HepG2 (cell line): Measurements from ENCODE around the gene BEAN1. TPM values are rescaled to one million over a fixed set of nuclear protein-coding genes. Genes with fewer than 3 reads are reported as not detected.

Experiments used
- ELK4 ChIP-seq: sonication (generic); formaldehyde crosslinking; IDR thresholded peaks from 2 replicates; pipeline ENCODE4 v1.9.0; 2021; ENCODE audit warnings: missing genetic modification reagents, borderline replicate concordance
- FOXK1 ChIP-seq: sonication (generic); formaldehyde crosslinking; IDR thresholded peaks from 2 replicates; pipeline ENCODE4 v1.4.0; 2020; ENCODE audit warnings: low read depth, missing genetic modification reagents, borderline replicate concordance
- FOXK2 ChIP-seq: fragments of 450-650 bp; IDR thresholded peaks from 2 replicates; pipeline ENCODE4 v1.6.1; 2016
- FOXP1 ChIP-seq, 2 experiments: fragments of 450-650 bp in 1 of 2; IDR thresholded peaks; 2 replicates each; pipeline ENCODE4 v1.6.1; 2017 to 2018; ENCODE audit warnings: antibody characterized with exemption in 1 of 2
- GLI4 ChIP-seq: sonication (generic); formaldehyde crosslinking; IDR thresholded peaks from 2 replicates; pipeline ENCODE4 v1.5.1; 2020; ENCODE audit warnings: missing genetic modification reagents, mild to moderate bottlenecking, moderate library complexity, borderline replicate concordance
- HOXA5 ChIP-seq: sonication (generic); formaldehyde crosslinking; IDR thresholded peaks from 2 replicates; pipeline ENCODE4 v1.4.0; 2020; ENCODE audit warnings: missing genetic modification reagents
- KLF13 ChIP-seq: sonication (generic); formaldehyde crosslinking; IDR thresholded peaks from 2 replicates; pipeline ENCODE4 v1.4.0; 2020; ENCODE audit warnings: mild to moderate bottlenecking, missing genetic modification reagents
- KMT2B ChIP-seq: IDR thresholded peaks from 2 replicates; pipeline ENCODE4 v1.6.1; 2016; ENCODE audit warnings: missing genetic modification reagents, missing compliant biosample characterization
- MED1 ChIP-seq: sonication (generic); formaldehyde crosslinking; IDR thresholded peaks from 2 replicates; pipeline ENCODE4 v1.4.0; 2020; ENCODE audit warnings: missing genetic modification reagents
- MEIS1 ChIP-seq: sonication (generic); formaldehyde crosslinking; IDR thresholded peaks from 2 replicates; pipeline ENCODE4 v1.9.0; 2021; ENCODE audit warnings: mild to moderate bottlenecking, missing genetic modification reagents, moderate library complexity, borderline replicate concordance
- MIER2 ChIP-seq: IDR thresholded peaks from 2 replicates; pipeline ENCODE4 v1.6.1; 2016; ENCODE audit warnings: missing biosample characterization, missing genetic modification reagents
- POLR2G ChIP-seq: fragments of 200-400 bp; formaldehyde crosslinking; IDR thresholded peaks from 2 replicates; pipeline ENCODE4 v1.6.1; 2018; ENCODE audit warnings: mild to moderate bottlenecking, low read depth, low read length, moderate library complexity
- TRAFD1 ChIP-seq: sonication (generic); formaldehyde crosslinking; IDR thresholded peaks from 2 replicates; pipeline ENCODE4 v1.5.1; 2020; ENCODE audit warnings: missing genetic modification reagents, mild to moderate bottlenecking, borderline replicate concordance
- ZFX ChIP-seq: sonication (generic); formaldehyde crosslinking; IDR thresholded peaks from 2 replicates; pipeline ENCODE4 v1.4.0; 2020; ENCODE audit warnings: mild to moderate bottlenecking, low read depth, missing genetic modification reagents, moderate library complexity
- ZNF263 ChIP-seq: sonication (generic); formaldehyde crosslinking; IDR thresholded peaks from 2 replicates; pipeline ENCODE4 v1.4.0; 2020; ENCODE audit warnings: missing genetic modification reagents
- ZNF605 ChIP-seq: sonication (generic); formaldehyde crosslinking; IDR thresholded peaks from 2 replicates; pipeline ENCODE4 v1.8.0; 2022; ENCODE audit warnings: mild to moderate bottlenecking, missing genetic modification reagents
- ZNF674 ChIP-seq: sonication (generic); formaldehyde crosslinking; IDR thresholded peaks from 2 replicates; pipeline ENCODE4 v1.5.0; 2020; ENCODE audit warnings: low read depth, mild to moderate bottlenecking, missing genetic modification reagents
- ZNF878 ChIP-seq: sonication (generic); formaldehyde crosslinking; IDR thresholded peaks from 2 replicates; pipeline ENCODE4 v1.8.1; 2023; ENCODE audit warnings: mild to moderate bottlenecking, missing genetic modification reagents, moderate library complexity
- ZSCAN22 ChIP-seq: sonication (generic); formaldehyde crosslinking; IDR thresholded peaks from 2 replicates; pipeline ENCODE4 v1.4.0; 2020; ENCODE audit warnings: mild to moderate bottlenecking, missing genetic modification reagents
- polyA plus RNA-seq, 8 experiments: library from polyadenylated mRNA; depleted of rRNA in 3 of 8; stranded (reverse) in 7 of 8; unstranded in 1 of 8; fragments of >200 nt; fragmentation: Illumina TruSeq in 4 of 8; extraction: Trizol in 4 of 8; gene quantifications; 2 replicates each; pipeline versions ENCODE4 v1.2.1 to v1.2.3, GENCODE V29; 2011 to 2016; ENCODE audit warnings: low read depth in 4 of 8, missing spikeins in 1 of 8, mixed read lengths in 1 of 8; ENCODE audit not compliant: insufficient read depth in 1 of 8
- total RNA-seq, 5 experiments: library from RNA; depleted of rRNA; stranded (reverse); fragments of >200 nt; fragmentation: Illumina TruSeq; extraction: Trizol; gene quantifications; 2 replicates each; pipeline ENCODE4 v1.2.3, GENCODE V29; 2016; ENCODE audit warnings: low read depth in 1 of 5
- TF ChIP-seq, protein P1 (sequence below): IDR thresholded peaks from 2 replicates; pipeline ENCODE4 v1.6.1; 2018; ENCODE audit warnings: missing genetic modification reagents
- TF ChIP-seq, protein P2 (sequence below): sonication (generic); formaldehyde crosslinking; IDR thresholded peaks from 2 replicates; pipeline ENCODE4 v1.4.0; 2020; ENCODE audit warnings: mild to moderate bottlenecking, missing genetic modification reagents

The BEAN1 gene
- total and polyA plus RNA-seq, 2 of the 13 experiments (the other 11 are each of a cell fraction or from before 2014, with no cell fraction given): 0.53 to 1.4 TPM

DNA sequence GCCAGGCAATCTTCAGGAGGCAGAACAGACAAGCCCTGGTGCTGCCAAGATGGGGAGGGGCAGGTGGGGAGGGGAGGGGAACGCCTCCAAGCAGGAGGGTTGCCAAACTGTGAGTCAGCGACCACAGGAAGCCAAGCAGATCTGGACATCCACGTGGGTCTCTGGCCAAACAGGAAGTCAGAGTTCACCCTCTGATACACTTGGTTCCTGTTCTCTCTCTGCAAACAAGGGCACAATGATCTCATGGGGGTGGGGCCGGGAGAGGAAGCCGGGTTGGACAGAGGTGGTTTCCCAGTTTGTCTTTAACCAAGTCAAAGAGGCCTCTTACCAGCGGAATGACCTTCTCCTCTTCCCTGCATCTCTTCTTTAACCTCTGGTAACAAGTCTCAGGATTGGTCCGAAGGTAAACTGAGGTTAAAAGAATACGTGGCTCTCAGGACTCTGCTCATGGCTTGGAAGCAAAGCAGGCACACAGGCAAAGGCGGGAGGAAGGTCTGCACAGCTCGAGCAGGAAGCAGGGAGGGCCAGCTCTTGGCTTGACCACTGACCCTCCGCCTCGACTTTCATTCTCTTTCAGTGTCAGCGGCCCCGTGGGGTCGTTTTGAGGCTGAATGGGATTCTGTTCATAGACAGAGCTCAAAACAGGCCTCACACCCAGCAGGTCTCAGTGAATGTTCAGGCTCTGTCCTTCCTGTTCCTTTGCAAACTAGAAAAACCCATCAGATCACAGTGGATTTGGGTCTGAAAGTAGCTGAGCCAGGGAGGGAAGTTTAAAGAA, 89.9 kb downstream of the BEAN1 start (continued):
- TF ChIP-seq, protein P1, sequence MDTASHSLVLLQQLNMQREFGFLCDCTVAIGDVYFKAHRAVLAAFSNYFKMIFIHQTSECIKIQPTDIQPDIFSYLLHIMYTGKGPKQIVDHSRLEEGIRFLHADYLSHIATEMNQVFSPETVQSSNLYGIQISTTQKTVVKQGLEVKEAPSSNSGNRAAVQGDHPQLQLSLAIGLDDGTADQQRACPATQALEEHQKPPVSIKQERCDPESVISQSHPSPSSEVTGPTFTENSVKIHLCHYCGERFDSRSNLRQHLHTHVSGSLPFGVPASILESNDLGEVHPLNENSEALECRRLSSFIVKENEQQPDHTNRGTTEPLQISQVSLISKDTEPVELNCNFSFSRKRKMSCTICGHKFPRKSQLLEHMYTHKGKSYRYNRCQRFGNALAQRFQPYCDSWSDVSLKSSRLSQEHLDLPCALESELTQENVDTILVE (CRISPR knock-in tag): peak; percentile 74; the same call in 1 of the 2 replicates
- TF ChIP-seq MIER2 (CRISPR knock-in tag): peak; percentile 79
- TF ChIP-seq ELK4 (CRISPR knock-in tag): no peak
- TF ChIP-seq ZSCAN22 (CRISPR knock-in tag): no peak
- TF ChIP-seq POLR2G: peak; percentile 95
- peak; percentile 60; the same call in 1 of the 2 replicates for TF ChIP-seq ZNF605 (CRISPR knock-in tag)
- peak; percentile 42; the same call in 1 of the 2 replicates for TF ChIP-seq TRAFD1 (CRISPR knock-in tag)
- no peak for TF ChIP-seq FOXP1 (IDR thresholded peaks at IDR 0.05)
- TF ChIP-seq FOXP1 (CRISPR knock-in tag; IDR thresholded peaks at IDR 0.05): peak; percentile 86
- peak; percentile 88 for TF ChIP-seq FOXK2
- TF ChIP-seq MED1: peak; percentile 99
- no peak; the same call in 1 of the 2 replicates for TF ChIP-seq GLI4
- no peak for TF ChIP-seq KLF13 (CRISPR knock-in tag)
- peak; percentile 80 for TF ChIP-seq ZFX (CRISPR knock-in tag)
- no peak for TF ChIP-seq ZNF674 (CRISPR knock-in tag)
- peak; percentile 95 for TF ChIP-seq HOXA5 (CRISPR knock-in tag)
- no peak; the same call in 1 of the 2 replicates for TF ChIP-seq ZNF878 (CRISPR knock-in tag)
- TF ChIP-seq, protein P2, sequence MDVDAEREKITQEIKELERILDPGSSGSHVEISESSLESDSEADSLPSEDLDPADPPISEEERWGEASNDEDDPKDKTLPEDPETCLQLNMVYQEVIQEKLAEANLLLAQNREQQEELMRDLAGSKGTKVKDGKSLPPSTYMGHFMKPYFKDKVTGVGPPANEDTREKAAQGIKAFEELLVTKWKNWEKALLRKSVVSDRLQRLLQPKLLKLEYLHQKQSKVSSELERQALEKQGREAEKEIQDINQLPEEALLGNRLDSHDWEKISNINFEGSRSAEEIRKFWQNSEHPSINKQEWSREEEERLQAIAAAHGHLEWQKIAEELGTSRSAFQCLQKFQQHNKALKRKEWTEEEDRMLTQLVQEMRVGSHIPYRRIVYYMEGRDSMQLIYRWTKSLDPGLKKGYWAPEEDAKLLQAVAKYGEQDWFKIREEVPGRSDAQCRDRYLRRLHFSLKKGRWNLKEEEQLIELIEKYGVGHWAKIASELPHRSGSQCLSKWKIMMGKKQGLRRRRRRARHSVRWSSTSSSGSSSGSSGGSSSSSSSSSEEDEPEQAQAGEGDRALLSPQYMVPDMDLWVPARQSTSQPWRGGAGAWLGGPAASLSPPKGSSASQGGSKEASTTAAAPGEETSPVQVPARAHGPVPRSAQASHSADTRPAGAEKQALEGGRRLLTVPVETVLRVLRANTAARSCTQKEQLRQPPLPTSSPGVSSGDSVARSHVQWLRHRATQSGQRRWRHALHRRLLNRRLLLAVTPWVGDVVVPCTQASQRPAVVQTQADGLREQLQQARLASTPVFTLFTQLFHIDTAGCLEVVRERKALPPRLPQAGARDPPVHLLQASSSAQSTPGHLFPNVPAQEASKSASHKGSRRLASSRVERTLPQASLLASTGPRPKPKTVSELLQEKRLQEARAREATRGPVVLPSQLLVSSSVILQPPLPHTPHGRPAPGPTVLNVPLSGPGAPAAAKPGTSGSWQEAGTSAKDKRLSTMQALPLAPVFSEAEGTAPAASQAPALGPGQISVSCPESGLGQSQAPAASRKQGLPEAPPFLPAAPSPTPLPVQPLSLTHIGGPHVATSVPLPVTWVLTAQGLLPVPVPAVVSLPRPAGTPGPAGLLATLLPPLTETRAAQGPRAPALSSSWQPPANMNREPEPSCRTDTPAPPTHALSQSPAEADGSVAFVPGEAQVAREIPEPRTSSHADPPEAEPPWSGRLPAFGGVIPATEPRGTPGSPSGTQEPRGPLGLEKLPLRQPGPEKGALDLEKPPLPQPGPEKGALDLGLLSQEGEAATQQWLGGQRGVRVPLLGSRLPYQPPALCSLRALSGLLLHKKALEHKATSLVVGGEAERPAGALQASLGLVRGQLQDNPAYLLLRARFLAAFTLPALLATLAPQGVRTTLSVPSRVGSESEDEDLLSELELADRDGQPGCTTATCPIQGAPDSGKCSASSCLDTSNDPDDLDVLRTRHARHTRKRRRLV: 0 out of 2 replicates have a peak, but pooled peaks have one; percentile 71
- peak; percentile 85; the same call in 1 of the 2 replicates for TF ChIP-seq FOXK1 (CRISPR knock-in tag)
- peak; percentile 17; the same call in 1 of the 2 replicates for TF ChIP-seq ZNF263 (CRISPR knock-in tag)
- peak; percentile 69; the same call in 1 of the 2 replicates for TF ChIP-seq MEIS1 (CRISPR knock-in tag)
- peak; percentile 65 for TF ChIP-seq KMT2B (CRISPR knock-in tag)
